ENCODE measurements around the gene VIM. TPM values are rescaled to one million over a fixed set of nuclear protein-coding genes. Genes with fewer than 3 reads are reported as not detected.

VIM gene
- total and polyA plus RNA-seq, 2 donors (not counting 1 experiment from before 2014, with no cell fraction given) = 343 to 375 TPM

- POLR2A ChIA-PET = no interaction called here
- Histone ChIP-seq H3K4me3 (ENCODE audit: control extremely low read depth in 1 of 5, extremely low read depth in 1 of 5, insufficient read depth in 1 of 5, low read depth in 2 of 5, low read length in 4 of 5) (no peak overlapping the region), H3K36me3 (replicated peaks in 1 of 2; ENCODE audit: control extremely low read depth in 1 of 2, control insufficient read depth in 1 of 2, extremely low read depth in 1 of 2, insufficient read depth in 2 of 2, low read length in 1 of 2) (no peaks in the 10 kb centered on the region), H3K4me1 (ENCODE audit: control insufficient read depth in 2 of 2, insufficient read depth in 2 of 2, low read length in 2 of 2) (peaks cover 18 to 24% of the 10 kb centered on the region in 2 donors), H3K9me3 (ENCODE audit: control extremely low read depth in 1 of 3, control insufficient read depth in 2 of 3, insufficient read depth in 1 of 3, low read length in 2 of 3) (no peaks in the 10 kb centered on the region), H3K27me3 (replicated peaks in 1 of 4; ENCODE audit: control extremely low read depth in 1 of 4, control insufficient read depth in 3 of 4, insufficient read depth in 4 of 4, low read length in 3 of 4) (no peaks in the 10 kb centered on the region), H3K27ac (ENCODE audit: low read length in 2 of 2) (no peak overlapping the region), H4K20me1 (ENCODE audit: control insufficient read depth, insufficient read depth, low read length, poor library complexity, severe bottlenecking) (no peaks in the 10 kb centered on the region), H3K9ac (ENCODE audit: low read length) (no peak overlapping the region), H3K4me2 (replicated peaks; ENCODE audit: low read depth, low read length, poor library complexity, severe bottlenecking) (no peak overlapping the region), H2AFZ (ENCODE audit: insufficient read depth, low read depth, low read length, poor library complexity, severe bottlenecking) (no peak overlapping the region), H3K79me2 (ENCODE audit: control insufficient read depth, insufficient read depth, low read length) (peaks cover 13% of the 10 kb centered on the region)
- H3K27ac Mint-ChIP-seq = no peak overlapping the region
- peaks cover 35% of the 10 kb centered on the region for H3K4me1 Mint-ChIP-seq
- TF ChIP-seq CTCF (IDR thresholded peaks at IDR 0.05) (no peak), EZH2 (IDR thresholded peaks at IDR 0.05; ENCODE audit: borderline replicate concordance, insufficient read depth, low read depth, low read length, poor library complexity, severe bottlenecking) (no peak)
- CTCF ChIA-PET = interaction anchor here (6.4 kb wide), 1 partner anchor 26 kb away, joined by 94 read pairs; the partner anchor contains the start of gene VIM
- no peaks in the 10 kb centered on the region for H3K27me3 Mint-ChIP-seq
- ATAC-seq (ENCODE audit: low read depth) (no peak), DNase-seq (no peak)
- WGBS (ENCODE audit: insufficient coverage) = no CpG with 5 or more reads among the region's 4 CpGs
- intact Hi-C loops (cut with micrococcal nuclease) = loop anchor here (10.0 kb wide), 1 partner anchor 1452 kb away; the partner anchor contains the start of genes ARL5B and NSUN6
- peak overlapping the region; percentile 46 for H3K4me3 Mint-ChIP-seq
- no peaks in the 10 kb centered on the region for H3K9me3 Mint-ChIP-seq (ENCODE audit: insufficient read depth)
These were observed 25.0 kb upstream of the VIM start for GRCh38 chr10:17202999-17203398.

- intact Hi-C loops (cut with micrococcal nuclease) = loop anchor here (10.0 kb wide), 1 partner anchor 1451 kb away; the partner anchor contains the start of genes ARL5B and NSUN6
- no peaks in the 10 kb centered on the region for H3K9me3 ChIP-seq (ENCODE audit: control extremely low read depth in 1 of 3, control insufficient read depth in 2 of 3, insufficient read depth in 1 of 3, low read length in 2 of 3)
- H3K36me3 ChIP-seq (replicated peaks in 1 of 2; ENCODE audit: control extremely low read depth in 1 of 2, control insufficient read depth in 1 of 2, extremely low read depth in 1 of 2, insufficient read depth in 2 of 2, low read length in 1 of 2) = no peaks in the 10 kb centered on the region
- H3K4me3 Mint-ChIP-seq = no peak overlapping the region
- ATAC-seq (ENCODE audit: low read depth) (no peak), DNase-seq (no peak)
- no peak overlapping the region for H2AFZ ChIP-seq (ENCODE audit: insufficient read depth, low read depth, low read length, poor library complexity, severe bottlenecking)
- no peaks in the 10 kb centered on the region for H3K9me3 Mint-ChIP-seq (ENCODE audit: insufficient read depth)
- TF ChIP-seq CTCF (IDR thresholded peaks at IDR 0.05) (no peak), EZH2 (IDR thresholded peaks at IDR 0.05; ENCODE audit: borderline replicate concordance, insufficient read depth, low read depth, low read length, poor library complexity, severe bottlenecking) (no peak)
- 100% methylated on average over 1 of the region's 3 CpGs for WGBS (ENCODE audit: insufficient coverage)
- H3K4me1 Mint-ChIP-seq = peaks cover 35% of the 10 kb centered on the region
- no peak overlapping the region for H3K9ac ChIP-seq (ENCODE audit: low read length)
- no peaks in the 10 kb centered on the region for H3K27me3 ChIP-seq (replicated peaks in 1 of 4; ENCODE audit: control extremely low read depth in 1 of 4, control insufficient read depth in 3 of 4, insufficient read depth in 4 of 4, low read length in 3 of 4)
- H4K20me1 ChIP-seq (ENCODE audit: control insufficient read depth, insufficient read depth, low read length, poor library complexity, severe bottlenecking) = no peaks in the 10 kb centered on the region
- no peak overlapping the region for H3K27ac Mint-ChIP-seq
- POLR2A ChIA-PET = no interaction called here
- H3K4me3 ChIP-seq (ENCODE audit: control extremely low read depth in 1 of 5, extremely low read depth in 1 of 5, insufficient read depth in 1 of 5, low read depth in 2 of 5, low read length in 4 of 5) = no peak overlapping the region
- CTCF ChIA-PET = interaction anchor here (6.4 kb wide), 1 partner anchor 25 kb away, joined by 94 read pairs; the partner anchor contains the start of gene VIM
- no peaks in the 10 kb centered on the region for H3K27me3 Mint-ChIP-seq
- H3K4me2 ChIP-seq (replicated peaks; ENCODE audit: low read depth, low read length, poor library complexity, severe bottlenecking) = no peak overlapping the region
- H3K79me2 ChIP-seq (ENCODE audit: control insufficient read depth, insufficient read depth, low read length) = peaks cover 9% of the 10 kb centered on the region
- H3K27ac ChIP-seq (ENCODE audit: low read length in 2 of 2) = no peak overlapping the region
- peaks cover 18 to 24% of the 10 kb centered on the region in 2 donors for H3K4me1 ChIP-seq (ENCODE audit: control insufficient read depth in 2 of 2, insufficient read depth in 2 of 2, low read length in 2 of 2)
These were observed 24.6 kb upstream of the VIM start for GRCh38 chr10:17203416-17203815.
